ENCODE results near the gene NKAIN2.

The NKAIN2 gene

DNA sequence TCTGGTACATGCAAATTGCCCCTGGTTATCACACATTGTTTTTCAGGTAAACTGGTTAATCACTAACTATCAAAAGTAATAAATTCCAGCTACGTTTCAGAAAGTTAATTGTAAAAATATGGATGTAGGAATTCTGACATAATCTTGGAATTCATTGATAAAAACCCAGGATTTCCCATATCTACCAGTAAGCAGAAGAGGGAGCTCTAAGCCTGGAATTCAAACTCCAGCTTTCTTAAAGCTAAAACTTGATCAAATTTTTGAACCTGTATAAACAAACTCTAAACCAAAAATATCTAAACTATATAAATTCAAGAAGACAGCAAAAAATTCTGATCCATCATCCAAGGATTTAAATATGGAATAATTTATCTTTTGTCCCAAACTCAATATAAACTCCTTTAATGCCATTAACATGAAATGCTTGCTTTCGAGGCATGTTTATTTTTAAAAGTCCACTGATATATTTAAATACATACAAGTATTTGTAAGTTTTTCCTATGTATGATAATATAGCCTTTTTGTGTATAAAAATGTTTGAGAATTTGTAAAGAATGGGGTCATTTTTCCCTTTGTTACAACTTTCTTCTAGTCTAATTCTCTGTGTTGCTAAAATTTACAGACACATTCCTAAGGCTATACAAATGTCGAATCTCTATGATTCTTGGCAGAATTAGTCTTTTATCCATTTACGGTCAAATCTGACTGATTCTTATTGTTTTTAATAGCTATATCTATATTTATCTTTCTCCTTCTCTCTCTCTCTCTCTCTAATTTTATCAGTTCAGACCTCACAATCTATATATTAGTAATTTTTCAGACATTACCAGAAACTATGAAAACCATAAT, 1067.2 kb downstream of the NKAIN2 start:
- ATAC-seq = no peak

DNA sequence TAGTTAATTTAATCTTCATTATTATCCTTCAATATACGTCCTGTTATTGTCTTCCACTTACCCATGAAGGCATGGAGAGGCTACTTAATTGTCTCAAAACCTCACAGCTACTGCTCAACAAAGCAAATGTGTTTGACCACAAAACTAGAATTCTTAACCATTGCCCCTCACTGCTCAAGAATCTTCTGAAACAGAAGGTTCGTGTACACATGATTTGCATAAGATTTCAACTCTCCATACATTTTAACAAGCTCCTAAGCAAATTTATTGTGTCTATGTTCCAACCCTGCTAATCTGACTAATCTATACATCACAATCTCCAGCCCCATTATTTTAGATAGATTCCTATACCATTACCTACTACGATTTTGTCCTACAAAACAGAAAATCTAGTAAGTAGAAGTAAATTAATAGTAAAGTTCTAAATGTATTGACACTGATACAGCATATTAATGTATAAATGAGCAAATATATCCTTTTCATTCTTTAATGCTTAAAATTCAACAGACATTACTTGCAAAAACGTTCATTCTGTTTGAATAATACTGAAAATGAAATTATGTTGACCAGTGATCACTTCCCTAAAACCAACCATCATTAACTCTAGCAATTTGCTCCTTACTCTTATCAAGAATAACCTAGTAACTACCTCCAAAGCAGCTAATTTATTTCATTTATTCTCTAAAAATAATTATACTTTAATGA, 1068.8 kb downstream of the NKAIN2 start:
- no peak for ATAC-seq

DNA sequence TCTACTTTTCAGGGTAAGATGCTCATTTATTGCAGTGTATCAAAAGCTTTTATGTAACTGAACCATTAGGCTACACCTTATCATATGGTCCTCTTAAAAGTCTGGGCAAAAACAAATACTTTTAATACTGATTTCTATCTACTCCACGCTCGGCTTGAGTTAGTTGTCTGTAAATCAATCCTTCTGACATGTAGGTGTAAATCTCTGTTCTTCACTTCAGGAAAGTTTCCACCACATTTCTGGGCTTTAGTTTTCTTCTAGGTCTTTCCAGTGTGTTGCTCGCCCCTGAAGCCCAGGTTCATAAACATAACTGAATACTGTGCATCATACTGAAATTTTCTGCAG, 1069.4 kb downstream of the NKAIN2 start:
- no peak for ATAC-seq
